Natural killer cell (primary cell): ENCODE measurements around the gene FAM131A. TPM values are rescaled to one million over a fixed set of nuclear protein-coding genes. Genes with fewer than 3 reads are reported as not detected.

Experiments used
- ATAC-seq, 3 donors: fragments of 150-1000 bp in 2 of 3; fragments of 200-7000 bp in 1 of 3; cut with Tn5 transposase; 1 replicate in 1 of 3; 2 replicates in 2 of 3; pipeline ENCODE4 v1.10.0; 2021; ENCODE audit warnings: mild to moderate bottlenecking in 2 of 3, moderate library complexity in 2 of 3
- DNase-seq, 2 donors: peaks; one replicate each; pipeline versions ENCODE4 v3.0.0 to v3.0.0-alpha.2; 2013 to 2021; ENCODE audit warnings: mixed read lengths in 1 of 2
- H3K27ac ChIP-seq: one replicate; pipeline ENCODE4 v1.5.1; 2013; ENCODE audit warnings: mild to moderate bottlenecking, low read length
- H3K27me3 ChIP-seq: one replicate; pipeline ENCODE4 v1.6.1; 2013; ENCODE audit warnings: low read length; ENCODE audit not compliant: control insufficient read depth, insufficient read depth
- H3K36me3 ChIP-seq: one replicate; pipeline ENCODE4 v1.6.1; 2013; ENCODE audit warnings: low read length; ENCODE audit not compliant: control insufficient read depth, insufficient read depth
- H3K4me1 ChIP-seq: one replicate; pipeline ENCODE4 v1.6.1; 2013; ENCODE audit warnings: low read length; ENCODE audit not compliant: control insufficient read depth, insufficient read depth
- H3K4me3 ChIP-seq: one replicate; pipeline ENCODE4 v1.5.1; 2013; ENCODE audit warnings: low read length
- H3K9me3 ChIP-seq: one replicate; pipeline ENCODE4 v1.6.1; 2013; ENCODE audit warnings: low read length; ENCODE audit not compliant: control insufficient read depth, insufficient read depth
- H3K27ac Mint-ChIP-seq, 2 donors: one replicate each; pipeline ENCODE4 v1.8.0; 2022; ENCODE audit warnings: mild to moderate bottlenecking in 2 of 2, mixed read lengths in 2 of 2, moderate library complexity in 1 of 2
- H3K27me3 Mint-ChIP-seq, 2 donors: one replicate each; pipeline ENCODE4 v1.8.0; 2022; ENCODE audit warnings: low read depth in 2 of 2, mixed read lengths in 2 of 2
- H3K36me3 Mint-ChIP-seq: one replicate; pipeline ENCODE4 v1.8.0; 2022; ENCODE audit warnings: mixed read lengths
- H3K4me1 Mint-ChIP-seq, 2 donors: one replicate each; pipeline ENCODE4 v1.8.0; 2022; ENCODE audit warnings: mixed read lengths in 2 of 2
- H3K4me3 Mint-ChIP-seq: one replicate; pipeline ENCODE4 v1.8.0; 2022; ENCODE audit warnings: mild to moderate bottlenecking, moderate library complexity, mixed read lengths
- H3K9me3 Mint-ChIP-seq, 2 donors: one replicate each; pipeline ENCODE4 v1.8.0; 2022; ENCODE audit warnings: mixed read lengths in 2 of 2
- WGBS: methylation state at CpG from one replicate; pipeline ENCODE4 v1.1.7; 2013; ENCODE audit warnings: missing lambda C conversion rate; ENCODE audit not compliant: insufficient coverage; 5-methylcytosine and 5-hydroxymethylcytosine counted together
- intact Hi-C: fragments of 100-400 bp; cut with micrococcal nuclease; formaldehyde crosslinking; loops from one replicate; pipeline ENCODE4 v1.14.2; 2022
- total RNA-seq, 4 donors: library from RNA; stranded (reverse); fragments of 120-200 nt in 1 of 4; gene quantifications; one replicate each; pipeline versions ENCODE4 v1.2.3 to v1.2.4, GENCODE V29; 2013 to 2022
- TF ChIP-seq, protein P1 (sequence below): fragments of 200-600 bp; IDR thresholded peaks from one replicate; pipeline ENCODE4 v1.8.0; 2022; ENCODE audit warnings: antibody characterized with exemption

FAM131A gene
- total RNA-seq, 3 donors from 2014 or later (not counting 1 experiment from before 2014, with no cell fraction given): 6.9 to 8.8 (median 8.5) TPM

DNA sequence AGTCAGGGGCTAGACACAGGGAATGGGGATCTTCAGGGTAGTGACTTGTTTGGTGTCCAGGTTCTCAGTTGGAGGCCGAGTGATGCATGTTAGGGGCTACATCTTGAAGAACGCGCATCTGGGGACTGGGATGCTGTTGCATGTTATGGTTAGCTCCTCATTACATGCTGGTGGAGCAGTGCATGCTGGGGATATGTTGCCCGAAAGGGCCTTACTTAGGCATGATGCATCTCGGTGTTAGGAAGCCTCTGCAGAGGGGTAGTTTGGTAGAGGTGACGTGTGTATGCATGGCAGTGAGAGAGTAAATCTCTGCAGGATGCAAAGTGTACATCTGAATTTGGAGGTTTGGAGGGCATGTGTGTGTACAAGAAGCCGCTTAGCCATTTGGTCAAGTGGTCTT is 20.6 kb upstream of the FAM131A start:
- no peaks in the 10 kb centered on the region for H3K9me3 Mint-ChIP-seq
- intact Hi-C loops: no loop called here
- ATAC-seq: no peak

DNA sequence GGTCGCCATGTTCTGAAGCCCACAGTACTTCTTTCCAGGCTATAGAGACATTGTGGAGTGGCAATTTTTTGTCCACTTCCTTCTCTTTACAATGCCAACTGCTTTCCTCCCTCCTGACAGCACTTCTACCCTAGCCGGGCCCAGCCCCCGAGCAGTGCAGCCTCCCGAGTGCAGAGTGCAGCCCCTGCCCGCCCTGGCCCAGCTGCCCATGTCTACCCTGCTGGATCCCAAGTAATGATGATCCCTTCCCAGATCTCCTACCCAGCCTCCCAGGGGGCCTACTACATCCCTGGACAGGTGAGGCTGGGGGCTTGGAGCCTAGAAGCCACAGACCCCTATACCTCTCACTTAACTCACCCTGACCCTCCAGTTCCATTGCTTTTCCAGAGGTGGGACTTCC is 20.2 kb upstream of the FAM131A start:
- Mint-ChIP-seq H3K36me3 (peaks cover 11% of the 10 kb centered on the region), H3K27me3 (no peaks in the 10 kb centered on the region), H3K9me3 (no peaks in the 10 kb centered on the region), H3K4me3 (peak overlapping the region; percentile 41), H3K27ac (peak overlapping the region; percentile 34 to 73), H3K4me1 (peaks cover 21 to 54% of the 10 kb centered on the region in 2 donors)
- TF ChIP-seq, protein P1, sequence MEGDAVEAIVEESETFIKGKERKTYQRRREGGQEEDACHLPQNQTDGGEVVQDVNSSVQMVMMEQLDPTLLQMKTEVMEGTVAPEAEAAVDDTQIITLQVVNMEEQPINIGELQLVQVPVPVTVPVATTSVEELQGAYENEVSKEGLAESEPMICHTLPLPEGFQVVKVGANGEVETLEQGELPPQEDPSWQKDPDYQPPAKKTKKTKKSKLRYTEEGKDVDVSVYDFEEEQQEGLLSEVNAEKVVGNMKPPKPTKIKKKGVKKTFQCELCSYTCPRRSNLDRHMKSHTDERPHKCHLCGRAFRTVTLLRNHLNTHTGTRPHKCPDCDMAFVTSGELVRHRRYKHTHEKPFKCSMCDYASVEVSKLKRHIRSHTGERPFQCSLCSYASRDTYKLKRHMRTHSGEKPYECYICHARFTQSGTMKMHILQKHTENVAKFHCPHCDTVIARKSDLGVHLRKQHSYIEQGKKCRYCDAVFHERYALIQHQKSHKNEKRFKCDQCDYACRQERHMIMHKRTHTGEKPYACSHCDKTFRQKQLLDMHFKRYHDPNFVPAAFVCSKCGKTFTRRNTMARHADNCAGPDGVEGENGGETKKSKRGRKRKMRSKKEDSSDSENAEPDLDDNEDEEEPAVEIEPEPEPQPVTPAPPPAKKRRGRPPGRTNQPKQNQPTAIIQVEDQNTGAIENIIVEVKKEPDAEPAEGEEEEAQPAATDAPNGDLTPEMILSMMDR: no peak
- no peaks in the 10 kb centered on the region for H3K27me3 ChIP-seq
- 90% methylated on average over 5 of the region's 5 CpGs for WGBS
- H3K4me3 ChIP-seq: no peak overlapping the region
- no peak for ATAC-seq
- DNase-seq: no peak
- no peaks in the 10 kb centered on the region for H3K9me3 ChIP-seq
- H3K36me3 ChIP-seq: peaks cover 31% of the 10 kb centered on the region
- intact Hi-C loops: no loop called here
- peaks cover 41% of the 10 kb centered on the region for H3K4me1 ChIP-seq
- H3K27ac ChIP-seq: no peak overlapping the region

More for the DNA sequence above, 20.6 kb upstream of the FAM131A start:
- H3K4me3 ChIP-seq: no peak overlapping the region
- H3K4me1 ChIP-seq: peaks cover 41% of the 10 kb centered on the region
- peak in 1 of 2 donors; percentile 30 for DNase-seq
- no peak overlapping the region for H3K27ac ChIP-seq
- H3K4me1 Mint-ChIP-seq: peaks cover 21 to 53% of the 10 kb centered on the region in 2 donors
- peaks cover 7% of the 10 kb centered on the region for H3K36me3 Mint-ChIP-seq
- WGBS: 83% methylated on average over 7 of the region's 7 CpGs
- H3K27ac Mint-ChIP-seq: peak overlapping the region; percentile 79 to 91
- H3K4me3 Mint-ChIP-seq: peak overlapping the region; percentile 70
- H3K36me3 ChIP-seq: peaks cover 27% of the 10 kb centered on the region
- no peaks in the 10 kb centered on the region for H3K9me3 ChIP-seq
- H3K27me3 ChIP-seq: no peaks in the 10 kb centered on the region
- TF ChIP-seq, protein P1: no peak
- H3K27me3 Mint-ChIP-seq: no peaks in the 10 kb centered on the region

DNA sequence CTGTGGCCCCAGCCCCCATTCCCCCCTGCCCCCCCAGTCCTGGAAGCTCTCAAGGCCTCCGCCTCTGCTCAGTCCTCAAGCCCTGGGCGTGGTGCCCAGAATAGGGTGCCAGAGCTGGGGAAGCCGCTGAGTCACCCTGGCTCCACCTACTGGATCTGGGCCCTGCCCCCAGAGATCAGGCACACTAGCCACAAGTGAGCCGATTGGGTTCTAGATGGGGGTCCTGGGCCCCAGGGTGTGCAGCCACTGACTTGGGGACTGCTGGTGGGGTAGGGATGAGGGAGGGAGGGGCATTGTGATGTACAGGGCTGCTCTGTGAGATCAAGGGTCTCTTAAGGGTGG is 17.3 kb upstream of the FAM131A start:
- Mint-ChIP-seq H3K4me1 (peaks cover 24 to 57% of the 10 kb centered on the region in 2 donors), H3K27me3 (no peaks in the 10 kb centered on the region), H3K36me3 (peaks cover 27% of the 10 kb centered on the region), H3K4me3 (no peak overlapping the region), H3K27ac (peak overlapping the region in 1 of 2 donors; percentile 81), H3K9me3 (no peaks in the 10 kb centered on the region)
- Histone ChIP-seq H3K9me3 (no peaks in the 10 kb centered on the region), H3K27me3 (no peaks in the 10 kb centered on the region), H3K4me1 (peaks cover 36% of the 10 kb centered on the region), H3K4me3 (no peak overlapping the region), H3K36me3 (peaks cover 59% of the 10 kb centered on the region), H3K27ac (no peak overlapping the region)
- WGBS: 50% methylated on average over 4 of the region's 4 CpGs
- TF ChIP-seq, protein P1: no peak
- DNase-seq: peak in 1 of 2 donors; percentile 27
- intact Hi-C loops: loop anchor here (2.0 kb wide), 1 partner anchor 15 kb away; no protein-coding TSS in a partner anchor
- ATAC-seq: peak in 2 of 3 donors; percentile 14 to 37

DNA sequence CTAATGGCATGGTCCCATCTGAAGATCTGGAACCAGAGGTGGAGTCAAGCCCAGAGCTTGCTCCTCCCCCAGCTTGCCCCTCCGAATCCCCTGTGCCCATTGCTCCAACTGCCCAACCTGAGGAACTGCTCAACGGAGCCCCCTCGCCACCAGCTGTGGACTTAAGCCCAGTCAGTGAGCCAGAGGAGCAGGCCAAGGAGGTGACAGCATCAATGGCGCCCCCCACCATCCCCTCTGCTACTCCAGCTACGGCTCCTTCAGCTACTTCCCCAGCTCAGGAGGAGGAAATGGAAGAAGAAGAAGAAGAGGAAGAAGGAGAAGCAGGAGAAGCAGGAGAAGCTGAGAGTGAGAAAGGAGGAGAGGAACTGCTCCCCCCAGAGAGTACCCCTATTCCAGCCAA is 15.7 kb upstream of the FAM131A start:
- Mint-ChIP-seq H3K4me1 (peaks cover 20 to 43% of the 10 kb centered on the region in 2 donors), H3K27ac (peak overlapping the region in 1 of 2 donors; percentile 81), H3K4me3 (no peak overlapping the region), H3K36me3 (peaks cover 30% of the 10 kb centered on the region), H3K27me3 (no peaks in the 10 kb centered on the region), H3K9me3 (no peaks in the 10 kb centered on the region)
- Histone ChIP-seq H3K9me3 (no peaks in the 10 kb centered on the region), H3K36me3 (peaks cover 75% of the 10 kb centered on the region), H3K4me3 (no peak overlapping the region), H3K27me3 (no peaks in the 10 kb centered on the region), H3K27ac (no peak overlapping the region), H3K4me1 (peaks cover 20% of the 10 kb centered on the region)
- ATAC-seq: no peak
- 98% methylated on average over 3 of the region's 5 CpGs for WGBS
- intact Hi-C loops: loop anchor here (2.0 kb wide), 1 partner anchor 13 kb away; no protein-coding TSS in a partner anchor
- no peak for DNase-seq
- TF ChIP-seq, protein P1: no peak
